Colonic mucosa (tissue), 4 donors: Measurements from ENCODE around the gene C2orf78. TPM values are rescaled to one million over a fixed set of nuclear protein-coding genes. Genes with fewer than 3 reads are reported as not detected.
"Not testable (repeated sequence)": the region's sequence is repeated elsewhere in the genome, so short reads cannot be mapped to it uniquely, and the experiment has no call there.

ENCODE experiments used
- DNase-seq: peaks from one replicate; pipeline ENCODE4 v3.0.0-alpha.2; 2020
- H3K27ac ChIP-seq: fragments of 200-600 bp; one replicate; pipeline ENCODE4 v1.8.0; 2021
- H3K27me3 ChIP-seq: fragments of 200-600 bp; one replicate; pipeline ENCODE4 v1.8.0; 2021
- H3K36me3 ChIP-seq: fragments of 200-600 bp; one replicate; pipeline ENCODE4 v1.8.0; 2021
- H3K4me1 ChIP-seq: fragments of 200-600 bp; one replicate; pipeline ENCODE4 v1.8.0; 2021; ENCODE audit warnings: mild to moderate bottlenecking
- H3K4me3 ChIP-seq: fragments of 200-600 bp; one replicate; pipeline ENCODE4 v1.8.0; 2021
- H3K9ac ChIP-seq, 2 donors: one replicate each; pipeline ENCODE4 v1.7.0; 2013; ENCODE audit warnings: control low read depth in 2 of 2, low read depth in 2 of 2, low read length in 2 of 2
- H3K9me3 ChIP-seq: fragments of 200-600 bp; one replicate; pipeline ENCODE4 v1.8.0; 2021
- CTCF ChIP-seq: fragments of 200-600 bp; IDR thresholded peaks from one replicate; pipeline ENCODE4 v1.8.0; 2022; ENCODE audit warnings: antibody characterized with exemption, mild to moderate bottlenecking
- intact Hi-C: fragments of 100-400 bp; cut with DNase I; formaldehyde crosslinking; loops from one replicate; pipeline ENCODE4 v1.14.1; 2022
- total RNA-seq, 2 donors: library from RNA; stranded (reverse); fragmentation: NEBNext Ultra II Directional in 1 of 2; extraction: Animal tissue kit (Norgen Biotek cat#: 25700) in 1 of 2; gene quantifications; one replicate each; pipeline ENCODE4 v1.2.1, GENCODE V29; 2021
- donor health status: healthy.
- donor health status: DM: no; HTN: no; CAD: no.
- donor health status: DM: no; HTN: no; CAD: no.

The C2orf78 gene
- total RNA-seq, 2 donors from 2014 or later: not detected

GRCh38 chr2:73772819-73773218 is 11.2 kb upstream of the C2orf78 start:
- H3K9ac ChIP-seq: no peak overlapping the region
- DNase-seq: no peak
- H3K36me3 ChIP-seq: no peaks in the 10 kb centered on the region
- H3K9me3 ChIP-seq: no peaks in the 10 kb centered on the region
- H3K4me1 ChIP-seq: no peaks in the 10 kb centered on the region
- intact Hi-C loops: loop anchor here (10.0 kb wide), 1 partner anchor 88 kb away; no protein-coding TSS in a partner anchor
- no peak for TF ChIP-seq CTCF
- no peak overlapping the region for H3K4me3 ChIP-seq
- H3K27ac ChIP-seq: no peak overlapping the region
- H3K27me3 ChIP-seq: no peaks in the 10 kb centered on the region

GRCh38 chr2:73776381-73776780 is 7.6 kb upstream of the C2orf78 start:
- no peak for TF ChIP-seq CTCF
- Histone ChIP-seq H3K9me3 (no peaks in the 10 kb centered on the region), H3K9ac (no peak overlapping the region), H3K27me3 (no peaks in the 10 kb centered on the region), H3K36me3 (no peaks in the 10 kb centered on the region), H3K4me1 (peaks cover 11% of the 10 kb centered on the region), H3K4me3 (no peak overlapping the region), H3K27ac (no peak overlapping the region)
- no peak for DNase-seq
- intact Hi-C loops: loop anchor here (10.0 kb wide), 1 partner anchor 92 kb away; no protein-coding TSS in a partner anchor

- DNase-seq: no peak
- Histone ChIP-seq H3K36me3 (no peaks in the 10 kb centered on the region), H3K4me1 (peaks cover 11% of the 10 kb centered on the region), H3K27me3 (no peaks in the 10 kb centered on the region), H3K27ac (no peak overlapping the region), H3K9ac (no peak overlapping the region), H3K9me3 (no peaks in the 10 kb centered on the region), H3K4me3 (no peak overlapping the region)
- intact Hi-C loops: loop anchor here (10.0 kb wide), 1 partner anchor 92 kb away; no protein-coding TSS in a partner anchor
- no peak for TF ChIP-seq CTCF
Observed at GRCh38 chr2:73776869-73777519, 7.0 kb upstream of the C2orf78 start.

GRCh38 chr2:73778867-73779466 is 5.0 kb upstream of the C2orf78 start:
- Histone ChIP-seq H3K9ac (peak overlapping the region; percentile 95), H3K27ac (peak overlapping the region; percentile 86), H3K4me3 (peak overlapping the region; percentile 89), H3K4me1 (peaks cover 11% of the 10 kb centered on the region)
- H3K36me3 ChIP-seq, H3K9me3 ChIP-seq, DNase-seq, H3K27me3 ChIP-seq: not testable (repeated sequence)
- intact Hi-C loops: loop anchor here (10.0 kb wide), 1 partner anchor 94 kb away; no protein-coding TSS in a partner anchor

- TF ChIP-seq CTCF: peak; percentile 80
- peak; percentile 99 for DNase-seq
- Histone ChIP-seq H3K36me3 (no peaks in the 10 kb centered on the region), H3K27ac (peak within 1 kb of the TSS; percentile 86), H3K27me3 (no peaks in the 10 kb centered on the region), H3K9ac (peak within 1 kb of the TSS; percentile 95), H3K4me1 (peaks cover 11% of the 10 kb centered on the region), H3K9me3 (no peaks in the 10 kb centered on the region), H3K4me3 (peak within 1 kb of the TSS; percentile 89)
- intact Hi-C loops: loop anchor here (10.0 kb wide), 1 partner anchor 95 kb away; no protein-coding TSS in a partner anchor
Observed at GRCh38 chr2:73779467-73780236, 4.3 kb upstream of the C2orf78 start, which contains the start of gene DUSP11. Gene DUSP11, minus strand, starts transcription at chr2:73780103. Its CDS starts 129 bp downstream, at chr2:73779974.
